IMR-90 (cell line): ENCODE measurements around the gene ETHE1. TPM values are rescaled to one million over a fixed set of nuclear protein-coding genes. Genes with fewer than 3 reads are reported as not detected.

Experiments
- ATAC-seq: fragments of 200-7000 bp; cut with Tn5 transposase; 2 replicates; pipeline ENCODE4 v1.9.1; 2020; ENCODE audit warnings: low read depth, mild to moderate bottlenecking, moderate library complexity
- BruUV-seq: library from RNA; stranded (reverse); fragments of 400-500 nt; replicated peaks from 2 replicates; lab custom pipeline; 2021; lab: Mats Ljungman, UMichigan
- CTCF ChIA-PET: fragments of 300-600 bp; formaldehyde crosslinking; extraction: SDS; loops from one replicate; lab custom pipeline; 2021; ENCODE audit warnings: antibody characterized with exemption; lab: Yijun Ruan, JAX
- POLR2A ChIA-PET: fragments of 300-600 bp; sonication (Branson Sonifier 250); formaldehyde crosslinking; loops from one replicate; lab custom pipeline; 2022; ENCODE audit warnings: antibody characterized with exemption; ENCODE audit not compliant: unreplicated experiment; lab: Charles Lee
- DNase-seq: peaks from one replicate; pipeline ENCODE4 v3.0.0; 2013
- H2AFZ ChIP-seq: replicated peaks from 2 replicates; pipeline ENCODE3; 2013; ENCODE audit warnings: low read length, mild to moderate bottlenecking; ENCODE audit not compliant: poor library complexity
- H2AK5ac ChIP-seq: 2 replicates; pipeline ENCODE4 v1.6.1; 2013; ENCODE audit warnings: low read depth, low read length, inconsistent platforms
- H2AK9ac ChIP-seq: replicated peaks from 2 replicates; pipeline ENCODE3; 2013; ENCODE audit warnings: mild to moderate bottlenecking, low read depth, low read length, moderate library complexity; ENCODE audit not compliant: poor library complexity
- H2BK120ac ChIP-seq: 2 replicates; pipeline ENCODE4 v1.6.1; 2013; ENCODE audit warnings: low read depth, low read length, inconsistent platforms
- H2BK15ac ChIP-seq: 3 replicates; pipeline ENCODE4 v1.6.1; 2013; ENCODE audit warnings: low read depth, low read length, inconsistent platforms
- H2BK20ac ChIP-seq: 2 replicates; pipeline ENCODE4 v1.6.1; 2013; ENCODE audit warnings: low read depth, mild to moderate bottlenecking, inconsistent platforms, low read length, moderate library complexity
- H2BK5ac ChIP-seq: 2 replicates; pipeline ENCODE4 v1.6.1; 2013; ENCODE audit warnings: mild to moderate bottlenecking, low read depth, low read length, inconsistent platforms; ENCODE audit not compliant: poor library complexity, severe bottlenecking
- H3K14ac ChIP-seq: replicated peaks from 2 replicates; pipeline ENCODE4 v1.6.1; 2013; ENCODE audit warnings: low read depth, low read length, inconsistent platforms
- H3K18ac ChIP-seq: 2 replicates; pipeline ENCODE4 v1.6.1; 2013; ENCODE audit warnings: low read depth, low read length, control low read depth
- H3K23ac ChIP-seq: 2 replicates; pipeline ENCODE4 v1.6.1; 2013; ENCODE audit warnings: low read depth, low read length, inconsistent platforms
- H3K27ac ChIP-seq: 2 replicates; pipeline ENCODE4 v1.5.1; 2013; ENCODE audit warnings: mild to moderate bottlenecking, control low read depth, low read length; ENCODE audit not compliant: insufficient read depth
- H3K27me3 ChIP-seq: 2 replicates; pipeline ENCODE4 v1.6.1; 2013; ENCODE audit warnings: low read length; ENCODE audit not compliant: control insufficient read depth, insufficient read depth
- H3K36me3 ChIP-seq: 2 replicates; pipeline ENCODE4 v1.6.1; 2013; ENCODE audit warnings: low read length, mixed read lengths; ENCODE audit not compliant: control insufficient read depth, insufficient read depth
- H3K4ac ChIP-seq: 2 replicates; pipeline ENCODE4 v1.6.1; 2013; ENCODE audit warnings: low read depth, low read length, inconsistent platforms
- H3K4me1 ChIP-seq: 2 replicates; pipeline ENCODE4 v1.6.1; 2013; ENCODE audit warnings: low read length, mixed read lengths; ENCODE audit not compliant: control insufficient read depth, insufficient read depth
- H3K4me2 ChIP-seq: 2 replicates; pipeline ENCODE4 v1.6.1; 2013; ENCODE audit warnings: low read depth, mild to moderate bottlenecking, control low read depth, low read length, moderate library complexity
- H3K4me3 ChIP-seq: 2 replicates; pipeline ENCODE4 v1.5.1; 2013; ENCODE audit warnings: low read depth, mild to moderate bottlenecking, control low read depth, low read length, moderate library complexity; ENCODE audit not compliant: insufficient read depth
- H3K56ac ChIP-seq: 2 replicates; pipeline ENCODE4 v1.6.1; 2013; ENCODE audit warnings: low read length, inconsistent platforms; ENCODE audit not compliant: insufficient read depth; ENCODE audit errors: extremely low read depth
- H3K79me1 ChIP-seq, 2 experiments: 2 replicates each; pipeline ENCODE4 v1.6.1; 2013; ENCODE audit warnings: low read length in 2 of 2, inconsistent platforms in 1 of 2, low read depth in 1 of 2
- H3K9ac ChIP-seq: 2 replicates; pipeline ENCODE4 v1.6.1; 2013; ENCODE audit warnings: low read depth, low read length, control low read depth
- H3K9me1 ChIP-seq: 2 replicates; pipeline ENCODE4 v1.6.1; 2013; ENCODE audit warnings: low read length, inconsistent platforms; ENCODE audit not compliant: insufficient read depth
- H3K9me3 ChIP-seq: 2 replicates; pipeline ENCODE4 v1.6.1; 2013; ENCODE audit warnings: low read length; ENCODE audit not compliant: control insufficient read depth, insufficient read depth
- H4K20me1 ChIP-seq: 2 replicates; pipeline ENCODE4 v1.6.1; 2013; ENCODE audit warnings: low read length, inconsistent platforms; ENCODE audit not compliant: insufficient read depth
- H4K5ac ChIP-seq: 2 replicates; pipeline ENCODE4 v1.6.1; 2013; ENCODE audit warnings: mild to moderate bottlenecking, low read depth, low read length, control low read depth
- H4K8ac ChIP-seq, 2 experiments: 2 replicates each; pipeline ENCODE4 v1.6.1; 2013; ENCODE audit warnings: low read depth in 2 of 2, low read length in 2 of 2, control low read depth in 1 of 2, inconsistent platforms in 1 of 2
- H4K91ac ChIP-seq: 2 replicates; pipeline ENCODE4 v1.6.1; 2013; ENCODE audit warnings: low read depth, low read length, inconsistent platforms; ENCODE audit not compliant: insufficient read depth
- BHLHE40 ChIP-seq: fragments of 150-350 bp; IDR thresholded peaks from 2 replicates; pipeline ENCODE4 v1.6.1; 2016; ENCODE audit warnings: mild to moderate bottlenecking, low read depth, low read length
- CEBPB ChIP-seq: IDR thresholded peaks from 2 replicates; pipeline ENCODE4 v1.6.1; 2012; ENCODE audit warnings: low read depth, low read length, improper control_type of control experiment
- CHD1 ChIP-seq: IDR thresholded peaks from 2 replicates; pipeline ENCODE4 v1.6.1; 2012; ENCODE audit warnings: low read depth, low read length, improper control_type of control experiment
- FOS ChIP-seq: fragments of 150-350 bp; IDR thresholded peaks from 2 replicates; pipeline ENCODE4 v1.6.1; 2016; ENCODE audit warnings: low read depth, low read length
- MAFK ChIP-seq: IDR thresholded peaks from 2 replicates; pipeline ENCODE4 v1.6.1; 2012; ENCODE audit warnings: low read depth, low read length, improper control_type of control experiment
- MAZ ChIP-seq: IDR thresholded peaks from 2 replicates; pipeline ENCODE4 v1.6.1; 2012; ENCODE audit warnings: low read depth, mild to moderate bottlenecking, low read length, improper control_type of control experiment, moderate library complexity, borderline replicate concordance
- MXI1 ChIP-seq: IDR thresholded peaks from 2 replicates; pipeline ENCODE4 v1.6.1; 2012; ENCODE audit warnings: low read depth, mild to moderate bottlenecking, low read length, moderate library complexity, borderline replicate concordance
- NFE2L2 ChIP-seq: fragments of 150-350 bp; IDR thresholded peaks from 2 replicates; pipeline ENCODE4 v1.6.1; 2016; ENCODE audit warnings: low read depth, mild to moderate bottlenecking, low read length
- POLR2A ChIP-seq: IDR thresholded peaks from 2 replicates; pipeline ENCODE4 v1.6.1; 2012; ENCODE audit warnings: mild to moderate bottlenecking, low read depth, low read length
- RAD21 ChIP-seq: IDR thresholded peaks from 2 replicates; pipeline ENCODE4 v1.6.1; 2012; ENCODE audit warnings: low read length, improper control_type of control experiment
- RCOR1 ChIP-seq: IDR thresholded peaks from 2 replicates; pipeline ENCODE4 v1.6.1; 2012; ENCODE audit warnings: mild to moderate bottlenecking, low read length, improper control_type of control experiment; ENCODE audit not compliant: insufficient replicate concordance
- RFX5 ChIP-seq: IDR thresholded peaks from 2 replicates; pipeline ENCODE4 v1.8.0; 2012; ENCODE audit warnings: low read depth, mild to moderate bottlenecking, low read length, moderate library complexity
- SMC3 ChIP-seq: fragments of 150-350 bp; IDR thresholded peaks from 2 replicates; pipeline ENCODE4 v1.6.1; 2016; ENCODE audit warnings: low read depth, mild to moderate bottlenecking, antibody characterized with exemption, low read length, moderate library complexity
- WGBS, 2 experiments: methylation state at CpG; one replicate each; pipeline versions ENCODE4 v1.1.5 to v1.1.7; 2013; ENCODE audit warnings: missing lambda C conversion rate in 2 of 2; ENCODE audit not compliant: insufficient read length in 1 of 2; ENCODE audit errors: extremely low coverage in 2 of 2; 5-methylcytosine and 5-hydroxymethylcytosine counted together
- dilution Hi-C: fragments of 300-500 bp; cut with HindIII; formaldehyde crosslinking; loops from one replicate; pipeline ENCODE4 v1.14.3; 2018; ENCODE audit warnings: low sequenced_read_pairs; ENCODE audit not compliant: unreplicated experiment
- in situ Hi-C: fragments of 300-500 bp; cut with MboI; formaldehyde crosslinking; loops from 3 replicates; pipeline ENCODE4 v1.14.3; 2019; ENCODE audit warnings: low sequenced_read_pairs, inconsistent platforms, mixed read lengths
- intact Hi-C: fragments of 100-400 bp; cut with micrococcal nuclease; formaldehyde crosslinking; loops from 2 replicates; pipeline ENCODE4 v1.10.0; 2022
- polyA plus RNA-seq, 3 experiments: library from polyadenylated mRNA; depleted of rRNA; stranded (reverse); fragments of >200 nt; gene quantifications; 2 replicates each; pipeline ENCODE4 v1.2.3, GENCODE V29; 2012; ENCODE audit warnings: low replicate concordance in 1 of 3
- total RNA-seq: library from RNA; depleted of rRNA; stranded (reverse); fragments of >200 nt; gene quantifications from 2 replicates; pipeline ENCODE4 v1.2.3, GENCODE V29; 2012
- TF ChIP-seq, protein P1 (sequence below): fragments of 150-350 bp; IDR thresholded peaks from 2 replicates; pipeline ENCODE4 v1.6.1; 2016; ENCODE audit warnings: low read depth, mild to moderate bottlenecking, low read length, moderate library complexity, borderline replicate concordance
- TF ChIP-seq, protein P2 (sequence below): conservative IDR thresholded peaks from 2 replicates; pipeline ENCODE4 v1.5.1; 2012; ENCODE audit warnings: mild to moderate bottlenecking, low read depth, low read length, improper control_type of control experiment
- TF ChIP-seq, protein P3 (sequence below): fragments of 150-350 bp; IDR thresholded peaks from 2 replicates; pipeline ENCODE4 v1.6.1; 2017; ENCODE audit warnings: mild to moderate bottlenecking, antibody characterized with exemption, low read length, low read depth

ETHE1 gene
- total and polyA plus RNA-seq, 2 of the 4 experiments (the other 2 are of a cell fraction), result 161 to 233 TPM

DNA sequence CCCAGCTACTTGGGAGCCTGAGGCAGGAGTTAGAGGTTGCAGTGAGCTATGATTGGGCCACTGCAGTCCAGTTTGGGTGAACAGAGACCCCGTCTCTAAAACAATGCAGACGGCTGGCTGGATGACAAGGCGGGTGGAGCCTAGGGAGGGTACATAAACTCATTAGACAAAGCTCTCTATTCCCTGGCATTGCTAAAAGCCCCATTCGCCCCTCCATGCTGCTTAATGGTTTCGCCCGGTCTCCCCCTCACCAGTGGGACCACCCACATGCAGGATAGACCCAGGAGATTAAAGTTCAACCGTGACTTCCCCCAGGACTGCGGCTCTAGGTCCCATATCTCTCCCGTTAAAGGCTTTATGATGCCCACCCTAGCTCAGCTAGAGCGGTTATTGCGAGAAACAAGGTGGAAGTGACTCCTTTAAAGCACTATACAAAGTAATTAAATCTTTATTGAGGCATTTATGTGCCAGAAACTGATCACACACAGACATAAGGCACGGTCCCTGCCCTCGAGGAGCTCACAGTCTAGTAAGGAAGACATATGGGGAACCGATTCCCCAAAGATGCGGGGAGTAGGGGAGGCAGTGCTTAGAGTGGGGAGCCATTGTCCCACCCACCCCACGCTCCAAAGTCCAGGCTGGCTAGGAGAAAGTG is 66.5 kb downstream of the ETHE1 start:
- no peak overlapping the region for H3K56ac ChIP-seq
- no peak overlapping the region for H3K4ac ChIP-seq
- ATAC-seq (no peak), DNase-seq (no peak)
- H3K9me3 ChIP-seq, result no peaks in the 10 kb centered on the region
- in situ Hi-C loops, result no loop called here
- H3K4me2 ChIP-seq, result no peak overlapping the region
- H3K27ac ChIP-seq, result no peak overlapping the region
- H3K9ac ChIP-seq, result no peak overlapping the region
- no peak overlapping the region for H4K5ac ChIP-seq
- no CpG with 5 or more reads among the region's 16 CpGs for WGBS, 2 experiments
- H2AK5ac ChIP-seq, result no peak overlapping the region
- no peak overlapping the region for H2BK120ac ChIP-seq
- no peaks in the 10 kb centered on the region for H4K20me1 ChIP-seq
- intact Hi-C loops, result no loop called here
- H3K4me3 ChIP-seq, result no peak overlapping the region
- H3K27me3 ChIP-seq, result peaks cover 2% of the 10 kb centered on the region; the same call in 1 of the 2 replicates
- BruUV-seq, result no TSS peak
- no peak for TF ChIP-seq NFE2L2
- TF ChIP-seq CHD1, result no peak
- TF ChIP-seq MAFK, result no peak
- TF ChIP-seq, protein P1, sequence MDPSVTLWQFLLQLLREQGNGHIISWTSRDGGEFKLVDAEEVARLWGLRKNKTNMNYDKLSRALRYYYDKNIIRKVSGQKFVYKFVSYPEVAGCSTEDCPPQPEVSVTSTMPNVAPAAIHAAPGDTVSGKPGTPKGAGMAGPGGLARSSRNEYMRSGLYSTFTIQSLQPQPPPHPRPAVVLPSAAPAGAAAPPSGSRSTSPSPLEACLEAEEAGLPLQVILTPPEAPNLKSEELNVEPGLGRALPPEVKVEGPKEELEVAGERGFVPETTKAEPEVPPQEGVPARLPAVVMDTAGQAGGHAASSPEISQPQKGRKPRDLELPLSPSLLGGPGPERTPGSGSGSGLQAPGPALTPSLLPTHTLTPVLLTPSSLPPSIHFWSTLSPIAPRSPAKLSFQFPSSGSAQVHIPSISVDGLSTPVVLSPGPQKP, result no peak
- no peak for TF ChIP-seq POLR2A
- TF ChIP-seq MAZ, result no peak
- no peak for TF ChIP-seq BHLHE40
- no peak for TF ChIP-seq CEBPB
- TF ChIP-seq FOS, result no peak
- TF ChIP-seq, protein P2, sequence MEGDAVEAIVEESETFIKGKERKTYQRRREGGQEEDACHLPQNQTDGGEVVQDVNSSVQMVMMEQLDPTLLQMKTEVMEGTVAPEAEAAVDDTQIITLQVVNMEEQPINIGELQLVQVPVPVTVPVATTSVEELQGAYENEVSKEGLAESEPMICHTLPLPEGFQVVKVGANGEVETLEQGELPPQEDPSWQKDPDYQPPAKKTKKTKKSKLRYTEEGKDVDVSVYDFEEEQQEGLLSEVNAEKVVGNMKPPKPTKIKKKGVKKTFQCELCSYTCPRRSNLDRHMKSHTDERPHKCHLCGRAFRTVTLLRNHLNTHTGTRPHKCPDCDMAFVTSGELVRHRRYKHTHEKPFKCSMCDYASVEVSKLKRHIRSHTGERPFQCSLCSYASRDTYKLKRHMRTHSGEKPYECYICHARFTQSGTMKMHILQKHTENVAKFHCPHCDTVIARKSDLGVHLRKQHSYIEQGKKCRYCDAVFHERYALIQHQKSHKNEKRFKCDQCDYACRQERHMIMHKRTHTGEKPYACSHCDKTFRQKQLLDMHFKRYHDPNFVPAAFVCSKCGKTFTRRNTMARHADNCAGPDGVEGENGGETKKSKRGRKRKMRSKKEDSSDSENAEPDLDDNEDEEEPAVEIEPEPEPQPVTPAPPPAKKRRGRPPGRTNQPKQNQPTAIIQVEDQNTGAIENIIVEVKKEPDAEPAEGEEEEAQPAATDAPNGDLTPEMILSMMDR, result no peak
- no peak for TF ChIP-seq RCOR1
- TF ChIP-seq MXI1, result no peak
- no peak for TF ChIP-seq SMC3
- TF ChIP-seq, protein P3, sequence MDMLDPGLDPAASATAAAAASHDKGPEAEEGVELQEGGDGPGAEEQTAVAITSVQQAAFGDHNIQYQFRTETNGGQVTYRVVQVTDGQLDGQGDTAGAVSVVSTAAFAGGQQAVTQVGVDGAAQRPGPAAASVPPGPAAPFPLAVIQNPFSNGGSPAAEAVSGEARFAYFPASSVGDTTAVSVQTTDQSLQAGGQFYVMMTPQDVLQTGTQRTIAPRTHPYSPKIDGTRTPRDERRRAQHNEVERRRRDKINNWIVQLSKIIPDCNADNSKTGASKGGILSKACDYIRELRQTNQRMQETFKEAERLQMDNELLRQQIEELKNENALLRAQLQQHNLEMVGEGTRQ, result no peak
- TF ChIP-seq RFX5, result no peak
- no peak for TF ChIP-seq RAD21
- H3K23ac ChIP-seq, result no peak overlapping the region
- H3K36me3 ChIP-seq, result no peaks in the 10 kb centered on the region
- dilution Hi-C loops, result no loop called here
- peaks cover 5% of the 10 kb centered on the region; the same call in 1 of the 2 replicates for H3K9me1 ChIP-seq
- no peak overlapping the region for H2AK9ac ChIP-seq
- H2BK20ac ChIP-seq, result no peak overlapping the region
- H2AFZ ChIP-seq, result no peak overlapping the region
- CTCF ChIA-PET, result no interaction called here
- H3K79me1 ChIP-seq, result no peaks in the 10 kb centered on the region
- no peak overlapping the region for H4K91ac ChIP-seq
- H4K8ac ChIP-seq, result no peak overlapping the region
- no peaks in the 10 kb centered on the region for H3K4me1 ChIP-seq
- no peak overlapping the region for H3K14ac ChIP-seq
- H3K18ac ChIP-seq, result no peak overlapping the region
- H2BK15ac ChIP-seq, result no peak overlapping the region
- POLR2A ChIA-PET, result no interaction called here
- no peak overlapping the region for H2BK5ac ChIP-seq
